ENCODE results near the gene CDK5RAP3.
A peak's percentile ranks its signal among the peaks of the same experiment; 100 is the strongest.

Gene CDK5RAP3

GRCh38 chr17:48024149-48025039 lies 53.5 kb downstream of the CDK5RAP3 start:
- DNase-seq (ENCODE audit: insufficient read length, low spot score) (no peak), FAIRE-seq (no peak)
- TF ChIP-seq POLR2A (IDR thresholded peaks at IDR 0.05; ENCODE audit: low read depth, low read length): 0 out of 2 replicates have a peak, but pooled peaks have one; percentile 14

GRCh38 chr17:48025040-48025903 lies 54.4 kb downstream of the CDK5RAP3 start:
- DNase-seq (ENCODE audit: insufficient read length, low spot score) (peak; percentile 93), FAIRE-seq (peak; percentile 53)
- peak; percentile 62 for TF ChIP-seq POLR2A (IDR thresholded peaks at IDR 0.05; ENCODE audit: low read depth, low read length)

- DNase-seq (ENCODE audit: insufficient read length, low spot score): no peak
- FAIRE-seq: no peak
Observed at GRCh38 chr17:48025904-48026501, 55.1 kb downstream of the CDK5RAP3 start.

GRCh38 chr17:48026502-48027321 lies 55.8 kb downstream of the CDK5RAP3 start:
- FAIRE-seq (peak; percentile 52), DNase-seq (ENCODE audit: insufficient read length, low spot score) (peak; percentile 93)
- 0 out of 2 replicates have a peak, but pooled peaks have one; percentile 15 for TF ChIP-seq POLR2A (IDR thresholded peaks at IDR 0.05; ENCODE audit: low read depth, low read length)

More at GRCh38 chr17:48025904-48026501, 55.1 kb downstream of the CDK5RAP3 start:
- TF ChIP-seq POLR2A (IDR thresholded peaks at IDR 0.05; ENCODE audit: low read depth, low read length): no peak

GRCh38 chr17:48027322-48027981 lies 56.5 kb downstream of the CDK5RAP3 start:
- FAIRE-seq: no peak
- no peak for DNase-seq (ENCODE audit: insufficient read length, low spot score)
- TF ChIP-seq POLR2A (IDR thresholded peaks at IDR 0.05; ENCODE audit: low read depth, low read length): no peak

- DNase-seq (ENCODE audit: insufficient read length, low spot score): no peak
- FAIRE-seq: no peak
- TF ChIP-seq POLR2A (IDR thresholded peaks at IDR 0.05; ENCODE audit: low read depth, low read length): no peak
Observed at GRCh38 chr17:48028736-48029135, 57.8 kb downstream of the CDK5RAP3 start.

- no peak for DNase-seq (ENCODE audit: insufficient read length, low spot score)
- no peak for TF ChIP-seq POLR2A (IDR thresholded peaks at IDR 0.05; ENCODE audit: low read depth, low read length)
- FAIRE-seq: no peak
Observed at GRCh38 chr17:48030531-48030930, 59.6 kb downstream of the CDK5RAP3 start.

Measured in H54 (cell line).